Adrenal gland (tissue), 12 donors: ENCODE data around the gene CAMTA1. TPM values are rescaled to one million over a fixed set of nuclear protein-coding genes. Genes with fewer than 3 reads are reported as not detected.

Experiments used
- DNase-seq, 7 donors: peaks; one replicate each; pipeline ENCODE4 v3.0.0-alpha.2; 2019 to 2020
- H3K27ac ChIP-seq, 5 donors: fragments of 200-600 bp; sonication (generic) in 4 of 5; 1 replicate in 3 of 5; 2 replicates in 2 of 5; pipeline versions ENCODE4 v1.5.1 to v1.8.0; 2016 to 2020; ENCODE audit warnings: mild to moderate bottlenecking in 1 of 5
- H3K27me3 ChIP-seq: fragments of 200-600 bp; 2 replicates; pipeline ENCODE4 v1.8.0; 2021
- H3K36me3 ChIP-seq, 2 donors: fragments of 200-600 bp; replicated peaks in 1 of 2; 1 replicate in 1 of 2; 2 replicates in 1 of 2; pipeline versions ENCODE4 v1.5.1 to v1.8.0; 2018 to 2022
- H3K4me1 ChIP-seq, 2 donors: fragments of 200-600 bp; replicated peaks in 1 of 2; 1 replicate in 1 of 2; 2 replicates in 1 of 2; pipeline versions ENCODE4 v1.5.1 to v1.8.0; 2018 to 2021
- H3K4me3 ChIP-seq, 4 donors: fragments of 200-600 bp; sonication (generic) in 3 of 4; one replicate each; pipeline ENCODE4 v1.5.1; 2016 to 2018
- H3K9me3 ChIP-seq, 3 donors: fragments of 200-600 bp; sonication (generic) in 1 of 3; replicated peaks in 1 of 3; 1 replicate in 2 of 3; 2 replicates in 1 of 3; pipeline versions ENCODE4 v1.5.1 to v1.8.0; 2016 to 2021
- CTCF ChIP-seq, 6 experiments: fragments of 450-650 bp in 4 of 6; fragments of 200-600 bp in 2 of 6; sonication (generic) in 1 of 6; IDR thresholded peaks; 1 replicate in 5 of 6; 2 replicates in 1 of 6; pipeline versions ENCODE4 v1.5.1 to v1.8.0; 2016 to 2021; ENCODE audit warnings: antibody characterized with exemption in 6 of 6, mild to moderate bottlenecking in 2 of 6, moderate library complexity in 1 of 6
- POLR2A ChIP-seq, 2 donors: fragments of 450-650 bp; IDR thresholded peaks; one replicate each; pipeline ENCODE4 v1.6.1; 2017; ENCODE audit warnings: antibody characterized with exemption in 2 of 2, mild to moderate bottlenecking in 2 of 2, moderate library complexity in 1 of 2
- WGBS, 4 donors: extraction: QIAGEN DNeasy Blood & Tissue Kit in 2 of 4; methylation state at CpG; one replicate each; pipeline versions ENCODE4 v1.1.5 to v1.1.7; 2013 to 2017; 5-methylcytosine and 5-hydroxymethylcytosine counted together
- intact Hi-C, 2 donors: fragments of 100-400 bp; cut with DNase I; formaldehyde crosslinking; loops; one replicate each; pipeline versions ENCODE4 v1.14.1 to v1.15.0; 2022 to 2023
- polyA plus RNA-seq, 3 donors: library from polyadenylated mRNA; stranded (reverse); fragments of 200-250 nt in 2 of 3; fragments of 350-450 nt in 1 of 3; fragmentation: Illumina TruSeq in 1 of 3; extraction: RNeasy Lipid Tissue Mini Kit (QIAGEN cat#74804) in 1 of 3; gene quantifications; one replicate each; pipeline ENCODE4 v1.2.3, GENCODE V29; 2013 to 2014
- total RNA-seq, 9 donors: library from RNA; depleted of rRNA in 4 of 9; stranded (reverse); fragments of >200 nt in 4 of 9; fragments of 120-200 nt in 1 of 9; fragmentation: NEBNext Ultra II Directional in 1 of 9; extraction: Animal tissue kit (Norgen Biotek cat#: 25700) in 1 of 9; gene quantifications; one replicate each; pipeline versions ENCODE4 v1.1.0 to v1.2.4, GENCODE V29; 2013 to 2023
- donor health status: healthy with polysubstance abuse.
- donor health status: Bipolar disorder and iron deficiency.
- donor health status: DM: yes; HTN: yes; CAD: no.
- donor health status: DM: no; HTN: no; CAD: no.
- donor health status: DM: no; HTN: no; CAD: no.
- donor health status: DM: yes; HTN: yes; CAD: no.

Gene CAMTA1
- total and polyA plus RNA-seq, 12 donors: 62.9 to 141 (median 96.9) TPM

- no peak overlapping the region for H3K27ac ChIP-seq
- H3K4me3 ChIP-seq: no peak overlapping the region
- H3K36me3 ChIP-seq: no peaks in the 10 kb centered on the region
- intact Hi-C loops: no loop called here
- no peaks in the 10 kb centered on the region for H3K4me1 ChIP-seq
- no peaks in the 10 kb centered on the region for H3K9me3 ChIP-seq
- no peaks in the 10 kb centered on the region for H3K27me3 ChIP-seq
- no peak for DNase-seq
- TF ChIP-seq POLR2A (IDR thresholded peaks at IDR 0.05) (no peak), CTCF (IDR thresholded peaks at IDR 0.05) (no peak)
Observed at GRCh38 chr1:6996371-6996770, 211.1 kb downstream of the CAMTA1 start.

GRCh38 chr1:6996866-6997265, 211.6 kb downstream of the CAMTA1 start:
- no peaks in the 10 kb centered on the region for H3K27me3 ChIP-seq
- TF ChIP-seq POLR2A (IDR thresholded peaks at IDR 0.05) (no peak), CTCF (IDR thresholded peaks at IDR 0.05) (no peak)
- no peak overlapping the region for H3K27ac ChIP-seq
- no peaks in the 10 kb centered on the region for H3K4me1 ChIP-seq
- no peaks in the 10 kb centered on the region for H3K9me3 ChIP-seq
- 83 to 89% (median 86%) methylated on average over 10 of the region's 10 CpGs for WGBS, 4 donors
- intact Hi-C loops: no loop called here
- H3K36me3 ChIP-seq: no peaks in the 10 kb centered on the region
- H3K4me3 ChIP-seq: no peak overlapping the region
- no peak for DNase-seq

- intact Hi-C loops: no loop called here
- DNase-seq: no peak
- Histone ChIP-seq H3K4me3 (no peak overlapping the region), H3K27ac (no peak overlapping the region), H3K27me3 (no peaks in the 10 kb centered on the region), H3K9me3 (no peaks in the 10 kb centered on the region), H3K36me3 (no peaks in the 10 kb centered on the region), H3K4me1 (no peaks in the 10 kb centered on the region)
- TF ChIP-seq CTCF (IDR thresholded peaks at IDR 0.05): no peak
- no peak for TF ChIP-seq POLR2A (IDR thresholded peaks at IDR 0.05)
- 71 to 76% (median 75%) methylated on average over 10 of the region's 10 CpGs for WGBS, 4 donors
Observed at GRCh38 chr1:6998267-6998666, 213.0 kb downstream of the CAMTA1 start.

GRCh38 chr1:6999826-7000225, 214.6 kb downstream of the CAMTA1 start:
- H3K4me1 ChIP-seq: no peaks in the 10 kb centered on the region
- TF ChIP-seq POLR2A (IDR thresholded peaks at IDR 0.05) (no peak), CTCF (IDR thresholded peaks at IDR 0.05) (no peak)
- DNase-seq: no peak

More at GRCh38 chr1:6999826-7000225, 214.6 kb downstream of the CAMTA1 start:
- Histone ChIP-seq H3K27ac (no peak overlapping the region), H3K36me3 (no peaks in the 10 kb centered on the region), H3K4me3 (no peak overlapping the region), H3K27me3 (no peaks in the 10 kb centered on the region), H3K9me3 (no peaks in the 10 kb centered on the region)
- intact Hi-C loops: no loop called here
- WGBS, 4 donors: 77 to 93% (median 90%) methylated on average over 4 to 6 of the region's 6 CpGs
